CD14-positive monocyte (primary cell): ENCODE measurements around the gene KIF1A. TPM values are rescaled to one million over a fixed set of nuclear protein-coding genes. Genes with fewer than 3 reads are reported as not detected.

Source experiments
- DNase-seq, 3 donors: peaks; one replicate each; pipeline ENCODE4 v3.0.0-alpha.2; 2011 to 2022
- H2AFZ ChIP-seq: 2 replicates; pipeline ENCODE4 v1.6.0; 2012; ENCODE audit warnings: mild to moderate bottlenecking, low read depth, low read length, inconsistent platforms; ENCODE audit not compliant: insufficient read depth, poor library complexity, severe bottlenecking
- H3K27ac ChIP-seq, 2 donors: 1 replicate in 1 of 2; 2 replicates in 1 of 2; pipeline ENCODE4 v1.5.1; 2012 to 2013; ENCODE audit warnings: low read length in 2 of 2, control low read depth in 1 of 2, inconsistent platforms in 1 of 2, low read depth in 1 of 2, mild to moderate bottlenecking in 1 of 2
- H3K27me3 ChIP-seq, 2 donors: one replicate each; pipeline versions ENCODE4 v1.6.0 to v1.6.1; 2011 to 2013; ENCODE audit warnings: low read length in 2 of 2; ENCODE audit not compliant: control insufficient read depth in 2 of 2, insufficient read depth in 2 of 2
- H3K36me3 ChIP-seq, 2 donors: replicated peaks in 1 of 2; 1 replicate in 1 of 2; 2 replicates in 1 of 2; pipeline versions ENCODE4 v1.5.1 to v1.6.1; 2012 to 2013; ENCODE audit warnings: low read length in 2 of 2, control low read depth in 1 of 2, inconsistent platforms in 1 of 2, mild to moderate bottlenecking in 1 of 2; ENCODE audit not compliant: insufficient read depth in 2 of 2, control insufficient read depth in 1 of 2
- H3K4me1 ChIP-seq, 2 donors: 1 replicate in 1 of 2; 2 replicates in 1 of 2; pipeline versions ENCODE4 v1.5.1 to v1.6.1; 2012 to 2013; ENCODE audit warnings: low read length in 2 of 2, control low read depth in 1 of 2, inconsistent platforms in 1 of 2, mild to moderate bottlenecking in 1 of 2, moderate library complexity in 1 of 2; ENCODE audit not compliant: insufficient read depth in 2 of 2, control insufficient read depth in 1 of 2
- H3K4me2 ChIP-seq: replicated peaks from 2 replicates; pipeline ENCODE3; 2012; ENCODE audit warnings: low read length, moderate library complexity, mild to moderate bottlenecking; ENCODE audit not compliant: poor library complexity, severe bottlenecking; ENCODE audit errors: extremely low read depth
- H3K4me3 ChIP-seq, 3 experiments: fragments of 200-600 bp in 1 of 3; sonication (generic) in 1 of 3; replicated peaks in 1 of 3; 1 replicate in 2 of 3; 2 replicates in 1 of 3; pipeline ENCODE4 v1.5.1; 2011 to 2013; ENCODE audit warnings: low read length in 3 of 3, mild to moderate bottlenecking in 3 of 3, control low read depth in 2 of 3, low read depth in 2 of 3, inconsistent platforms in 1 of 3, moderate library complexity in 1 of 3
- H3K79me2 ChIP-seq: 2 replicates; pipeline ENCODE4 v1.6.0; 2012; ENCODE audit warnings: mild to moderate bottlenecking, control low read depth, inconsistent platforms, low read length, moderate library complexity; ENCODE audit not compliant: insufficient read depth
- H3K9ac ChIP-seq: 2 replicates; pipeline ENCODE4 v1.6.0; 2017; ENCODE audit warnings: low read length, mild to moderate bottlenecking; ENCODE audit not compliant: insufficient read depth, poor library complexity, severe bottlenecking
- H3K9me3 ChIP-seq, 2 donors: replicated peaks in 1 of 2; 1 replicate in 1 of 2; 2 replicates in 1 of 2; pipeline versions ENCODE4 v1.5.1 to v1.6.1; 2012 to 2013; ENCODE audit warnings: low read length in 2 of 2, control low read depth in 1 of 2; ENCODE audit not compliant: control insufficient read depth in 1 of 2, insufficient read depth in 1 of 2
- H4K20me1 ChIP-seq: 2 replicates; pipeline ENCODE4 v1.6.0; 2012; ENCODE audit warnings: mild to moderate bottlenecking, low read length, control low read depth, moderate library complexity; ENCODE audit not compliant: insufficient read depth
- H3K27ac Mint-ChIP-seq, 7 donors: one replicate each; pipeline ENCODE4 v1.8.0; 2020; ENCODE audit warnings: mild to moderate bottlenecking in 7 of 7, mixed read lengths in 7 of 7, moderate library complexity in 6 of 7, inconsistent platforms in 2 of 7
- H3K27me3 Mint-ChIP-seq, 3 donors: one replicate each; pipeline ENCODE4 v1.8.0; 2021 to 2022; ENCODE audit warnings: low read depth in 3 of 3, mild to moderate bottlenecking in 3 of 3, mixed read lengths in 3 of 3, moderate library complexity in 3 of 3, inconsistent platforms in 1 of 3
- H3K36me3 Mint-ChIP-seq, 2 donors: one replicate each; pipeline ENCODE4 v1.8.0; 2020; ENCODE audit warnings: mixed read lengths in 2 of 2, inconsistent platforms in 1 of 2, mild to moderate bottlenecking in 1 of 2
- H3K4me1 Mint-ChIP-seq: one replicate; pipeline ENCODE4 v1.8.0; 2020; ENCODE audit warnings: mild to moderate bottlenecking, mixed read lengths
- H3K4me3 Mint-ChIP-seq, 2 donors: one replicate each; pipeline ENCODE4 v1.8.0; 2020; ENCODE audit warnings: mild to moderate bottlenecking in 2 of 2, mixed read lengths in 2 of 2, moderate library complexity in 1 of 2
- H3K9me3 Mint-ChIP-seq, 7 donors: one replicate each; pipeline ENCODE4 v1.8.0; 2020 to 2022; ENCODE audit warnings: mixed read lengths in 7 of 7, mild to moderate bottlenecking in 6 of 7, moderate library complexity in 6 of 7, inconsistent platforms in 2 of 7
- CTCF ChIP-seq: fragments of 200-600 bp; IDR thresholded peaks from one replicate; pipeline ENCODE4 v1.8.0; 2022; ENCODE audit warnings: antibody characterized with exemption, mild to moderate bottlenecking
- WGBS: methylation state at CpG from one replicate; pipeline ENCODE4 v1.1.5; 2013; ENCODE audit warnings: missing lambda C conversion rate; ENCODE audit not compliant: insufficient coverage; 5-methylcytosine and 5-hydroxymethylcytosine counted together
- intact Hi-C, 2 donors: fragments of 100-400 bp; cut with micrococcal nuclease; formaldehyde crosslinking; loops; one replicate each; pipeline versions ENCODE4 v1.15.0 to v1.15.1; 2023
- polyA plus RNA-seq, 3 donors: library from polyadenylated mRNA; depleted of rRNA in 1 of 3; unstranded in 2 of 3; stranded (reverse) in 1 of 3; fragments of 300-500 nt in 2 of 3; fragments of >200 nt in 1 of 3; fragmentation: Illumina TruSeq in 2 of 3; gene quantifications; 1 replicate in 2 of 3; 2 replicates in 1 of 3; pipeline ENCODE4 v1.2.3, GENCODE V29; 2012 to 2021

KIF1A gene
- polyA plus RNA-seq, 3 donors: not detected

DNA sequence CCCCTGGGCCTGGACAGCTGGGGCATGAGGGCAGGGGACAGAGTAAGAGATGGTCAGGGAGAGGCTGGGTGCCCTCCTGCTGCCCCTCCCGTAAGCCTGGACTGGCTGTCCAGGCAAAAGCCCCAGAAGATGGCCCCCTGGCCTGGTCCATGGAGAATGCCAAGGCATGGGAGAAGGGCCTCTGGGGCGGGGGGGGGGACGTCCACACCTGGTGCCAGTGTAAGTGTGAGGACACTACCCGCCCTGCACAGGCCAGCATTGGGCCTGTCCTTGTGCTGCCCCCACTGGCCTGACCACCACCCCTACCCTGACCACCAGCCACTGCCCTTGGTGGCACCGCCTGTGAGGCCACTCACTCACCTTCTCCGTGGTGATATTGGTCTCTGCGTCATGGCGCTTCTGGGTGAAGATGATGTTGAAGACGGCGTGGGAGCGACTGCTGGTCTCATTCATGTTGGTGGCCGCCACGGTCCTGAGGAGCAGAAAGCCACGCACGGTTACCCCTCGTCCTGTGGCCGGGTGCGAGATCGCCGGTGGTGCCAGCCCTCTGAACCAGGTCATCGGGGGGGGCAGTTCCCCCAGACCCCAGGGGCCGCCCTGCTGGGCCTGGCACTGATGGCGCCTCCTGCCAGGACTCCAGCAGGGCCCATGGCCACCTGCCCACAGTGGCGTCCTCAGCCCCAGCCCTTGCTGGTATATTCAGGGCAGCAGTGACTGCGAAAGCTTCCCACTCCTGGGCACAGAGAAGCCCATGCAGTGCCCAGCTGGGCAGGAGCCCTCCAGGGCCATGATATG lies 35.2 kb downstream of the KIF1A start:
- peaks cover 0 to 3% (median 1%) of the 10 kb centered on the region in 3 donors for H3K27me3 Mint-ChIP-seq
- peaks cover 0 to 3% (median 0%) of the 10 kb centered on the region in 7 donors for H3K9me3 Mint-ChIP-seq
- no peak overlapping the region for H3K27ac ChIP-seq
- no peaks in the 10 kb centered on the region for H3K4me1 Mint-ChIP-seq
- H3K27ac Mint-ChIP-seq: no peak overlapping the region
- intact Hi-C loops: no loop called here
- H3K9ac ChIP-seq: no peak overlapping the region
- 92% methylated on average over 21 of the region's 25 CpGs for WGBS
- no peak overlapping the region for H3K4me3 ChIP-seq
- no peak overlapping the region for H3K4me3 Mint-ChIP-seq
- no peak overlapping the region for H2AFZ ChIP-seq
- H3K27me3 ChIP-seq: no peaks in the 10 kb centered on the region
- TF ChIP-seq CTCF: no peak
- H3K4me1 ChIP-seq: no peaks in the 10 kb centered on the region
- no peak for DNase-seq
- peaks cover 9 to 24% of the 10 kb centered on the region in 2 donors for H3K9me3 ChIP-seq
- no peaks in the 10 kb centered on the region for H3K36me3 Mint-ChIP-seq
- H3K4me2 ChIP-seq: no peak overlapping the region
- no peaks in the 10 kb centered on the region for H3K79me2 ChIP-seq
- H3K36me3 ChIP-seq: no peaks in the 10 kb centered on the region
- H4K20me1 ChIP-seq: no peaks in the 10 kb centered on the region

- H3K4me2 ChIP-seq: no peak overlapping the region
- DNase-seq: no peak
- no peak overlapping the region for H3K9ac ChIP-seq
- H3K9me3 ChIP-seq: peaks cover 18 to 32% of the 10 kb centered on the region in 2 donors
- no peak overlapping the region for H3K27ac ChIP-seq
- intact Hi-C loops: no loop called here
- no peaks in the 10 kb centered on the region for H3K27me3 ChIP-seq
- H3K36me3 ChIP-seq: no peaks in the 10 kb centered on the region
- WGBS: 96% methylated on average over 29 of the region's 36 CpGs
- no peaks in the 10 kb centered on the region for H3K79me2 ChIP-seq
- H4K20me1 ChIP-seq: no peaks in the 10 kb centered on the region
- H3K4me1 Mint-ChIP-seq: no peaks in the 10 kb centered on the region
- peaks cover 0 to 3% (median 0%) of the 10 kb centered on the region in 7 donors for H3K9me3 Mint-ChIP-seq
- peaks cover 0 to 3% (median 1%) of the 10 kb centered on the region in 3 donors for H3K27me3 Mint-ChIP-seq
- H3K36me3 Mint-ChIP-seq: no peaks in the 10 kb centered on the region
- H2AFZ ChIP-seq: no peak overlapping the region
- no peak for TF ChIP-seq CTCF
- no peak overlapping the region for H3K27ac Mint-ChIP-seq
- no peak overlapping the region for H3K4me3 Mint-ChIP-seq
- H3K4me3 ChIP-seq: no peak overlapping the region
- H3K4me1 ChIP-seq: no peaks in the 10 kb centered on the region
Measured at GRCh38 chr2:240783819-240784621, 36.0 kb downstream of the KIF1A start.
